HG03280 (cell line): Measurements from ENCODE around the gene TMEM63A.
"Not testable (repeated sequence)": the region's sequence is repeated elsewhere in the genome, so short reads cannot be mapped to it uniquely, and the experiment has no call there.

Source experiments
- ATAC-seq: cut with Tn5 transposase; IDR thresholded peaks from one replicate; pipeline ENCODE4 v1.9.1; 2021; ENCODE audit warnings: mild to moderate bottlenecking, moderate library complexity; ENCODE audit not compliant: unreplicated experiment

The TMEM63A gene

DNA sequence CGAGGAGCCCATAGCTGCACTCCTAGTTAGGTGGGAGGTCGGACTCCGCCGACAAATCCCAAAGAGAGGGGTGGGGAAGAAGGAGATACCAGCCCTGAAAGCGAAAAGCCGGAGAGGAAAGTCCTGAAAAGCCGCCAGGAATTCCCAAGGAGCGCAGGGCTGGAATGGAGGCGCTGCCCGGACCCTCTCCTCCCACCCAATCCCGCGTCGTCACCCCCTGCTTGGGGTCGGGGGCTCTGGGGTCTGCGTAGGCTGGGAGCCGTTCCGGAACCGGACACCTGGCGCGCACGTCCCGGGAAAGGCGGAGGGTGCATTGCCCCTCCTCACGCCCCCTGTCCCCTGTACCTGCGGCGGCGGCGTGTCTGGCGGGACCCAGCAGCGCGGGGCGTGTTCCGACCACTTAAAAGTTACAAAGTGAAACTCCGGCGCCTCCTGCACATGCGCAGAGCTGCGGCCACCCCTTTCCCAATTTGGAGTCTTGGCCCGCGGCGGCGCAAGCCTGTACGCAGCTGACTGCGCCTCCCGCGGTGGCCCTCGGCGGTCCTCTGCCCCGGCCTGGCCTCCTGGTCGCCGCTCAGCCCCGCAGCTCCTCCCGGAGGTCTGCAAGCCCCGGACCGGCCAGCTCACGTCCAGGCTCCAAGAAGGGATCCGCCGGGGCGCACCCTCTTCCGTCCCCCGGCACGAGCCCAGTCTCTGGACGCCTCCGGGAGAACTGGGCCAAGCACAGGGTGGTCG lies at the start of gene TMEM63A:
TSS of gene TMEM63A (minus strand) at position 422 of the 735 bp plus-strand sequence. CDS start 4,800 bp downstream, outside the sequence.
- ATAC-seq, result peak; percentile 71

DNA sequence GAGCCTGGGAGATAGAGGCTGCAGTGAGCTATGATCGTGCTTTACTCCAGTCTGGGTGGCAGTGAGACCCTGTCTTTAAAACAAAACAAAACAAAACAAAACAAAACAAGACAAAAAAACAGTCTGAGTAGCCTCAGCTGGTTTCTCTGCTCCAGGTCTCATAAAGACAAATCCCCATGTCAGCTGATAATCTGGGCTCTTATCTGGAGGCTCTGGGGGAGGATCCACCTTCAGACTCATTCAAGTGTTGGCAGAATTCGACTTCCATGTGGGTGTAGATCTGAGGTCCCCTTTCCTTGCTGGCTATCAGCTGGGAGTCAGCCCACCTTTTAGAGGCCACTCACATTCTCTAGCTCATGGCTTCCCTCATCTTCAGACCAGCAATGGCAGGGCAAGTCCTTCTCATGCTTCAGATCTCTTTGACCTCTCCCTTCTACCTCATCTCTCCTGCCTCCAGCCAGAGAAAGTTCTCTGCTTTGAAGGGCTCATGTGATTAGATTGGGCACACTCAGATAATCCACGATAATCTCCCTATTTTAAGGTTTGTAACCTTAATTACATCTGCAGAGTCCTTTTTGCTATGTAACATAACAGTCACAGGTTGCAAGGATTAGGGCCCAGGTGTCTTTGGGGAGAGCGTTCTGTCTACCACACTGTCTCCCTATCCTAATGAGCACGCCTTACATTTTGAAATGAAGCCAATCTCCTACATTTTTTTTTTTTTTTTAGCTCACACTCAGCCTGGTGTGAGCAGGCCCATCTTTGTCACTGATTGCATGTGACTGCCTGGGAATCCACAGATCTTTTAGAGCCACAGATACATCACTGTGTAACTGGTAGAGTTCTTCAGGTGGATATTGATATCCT lies 49.3 kb upstream of the TMEM63A start:
- ATAC-seq, result no peak

DNA sequence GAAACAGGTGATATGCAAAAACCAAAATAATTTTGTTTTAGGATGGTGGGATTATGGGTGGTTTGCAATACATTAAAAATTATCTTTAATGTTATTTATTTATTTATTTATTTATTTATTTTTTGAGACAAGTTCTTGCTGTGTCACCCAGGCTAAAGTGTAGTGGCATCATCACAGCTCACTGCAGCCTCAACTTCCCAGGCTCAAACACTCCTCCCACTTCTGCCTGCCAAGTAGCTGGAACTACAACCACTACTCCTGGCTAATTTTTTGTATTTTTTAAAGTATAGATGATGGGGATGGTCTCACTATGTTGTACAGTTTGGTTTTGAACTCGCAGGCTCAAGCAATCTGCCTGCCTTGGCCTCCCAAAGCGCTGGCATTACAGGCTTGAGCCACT lies 48.4 kb upstream of the TMEM63A start:
- ATAC-seq, result no peak

DNA sequence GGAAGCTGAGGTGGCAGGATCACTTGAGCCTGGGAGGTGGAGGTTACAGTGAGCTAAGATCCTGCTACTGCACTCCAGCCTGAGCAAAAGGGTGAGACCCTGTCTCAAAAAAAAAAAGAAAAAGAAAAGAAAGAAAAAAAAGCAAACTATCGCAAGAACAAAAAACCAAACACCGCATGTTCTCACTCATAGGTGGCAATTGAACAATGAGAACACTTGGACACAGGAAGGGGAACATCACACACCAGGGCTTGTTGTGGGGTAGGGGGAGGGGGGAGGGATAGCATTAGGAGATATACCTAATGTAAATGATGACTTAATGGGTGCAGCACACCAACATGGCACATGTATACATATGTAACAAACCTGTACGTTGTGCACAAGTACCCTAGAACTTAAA lies 47.3 kb upstream of the TMEM63A start:
- ATAC-seq, result not testable (repeated sequence)

DNA sequence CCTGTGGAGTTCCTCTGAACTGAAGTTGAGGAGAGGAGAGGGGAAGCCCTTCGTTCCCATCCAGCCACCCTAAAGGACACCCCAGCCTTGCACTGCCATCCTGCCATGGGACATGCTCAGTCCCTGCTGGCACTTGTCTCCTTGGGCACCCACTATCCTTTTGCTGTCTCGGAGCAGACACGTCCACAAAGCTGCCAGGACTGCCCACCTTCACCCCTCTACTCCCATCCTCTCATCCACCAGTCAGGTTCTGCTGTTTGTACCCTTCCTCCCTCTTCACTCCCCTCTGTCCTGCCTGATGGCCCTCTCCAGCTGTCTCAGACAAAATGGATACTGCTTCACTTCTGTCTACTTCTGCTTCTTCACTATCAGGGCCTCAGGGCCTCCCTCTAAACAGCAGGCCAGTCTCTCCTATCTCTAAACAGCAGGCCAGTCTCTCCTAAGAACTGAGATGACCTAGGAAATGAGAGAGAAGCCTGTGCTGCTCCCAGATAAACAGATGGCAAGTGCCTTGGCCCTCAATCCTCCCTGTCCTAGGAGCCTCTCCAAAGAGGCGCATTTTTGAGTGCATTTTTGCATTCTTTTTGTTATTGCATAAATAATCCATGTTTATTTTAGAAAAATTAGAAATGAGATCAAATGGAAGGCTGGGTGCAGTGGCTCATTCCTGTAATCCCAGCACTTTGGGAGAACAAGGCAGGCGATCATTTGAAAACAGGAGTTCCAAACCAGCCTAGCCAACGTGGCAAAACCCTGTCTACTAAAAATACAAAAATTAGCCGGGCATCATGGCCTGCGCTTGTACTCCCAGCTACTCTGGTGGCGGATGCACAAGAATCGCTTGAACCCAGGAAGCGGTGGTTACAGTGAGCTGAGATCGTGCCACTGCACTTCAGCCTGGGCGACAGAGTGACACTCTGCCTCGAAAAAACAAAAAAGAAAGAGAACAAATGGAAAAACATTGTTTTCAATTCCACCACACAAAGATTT lies 46.3 kb upstream of the TMEM63A start:
- no peak for ATAC-seq

- no peak for ATAC-seq
Observed at GRCh38 chr1:225926551-225927113, 44.5 kb upstream of the TMEM63A start.

GRCh38 chr1:225923692-225924555 lies 41.7 kb upstream of the TMEM63A start, which contains the start of gene PYCR2:
Gene PYCR2 (minus strand): TSS chr1:225924250. CDS start chr1:225924110, 140 bp downstream.
- ATAC-seq, result peak; percentile 99

DNA sequence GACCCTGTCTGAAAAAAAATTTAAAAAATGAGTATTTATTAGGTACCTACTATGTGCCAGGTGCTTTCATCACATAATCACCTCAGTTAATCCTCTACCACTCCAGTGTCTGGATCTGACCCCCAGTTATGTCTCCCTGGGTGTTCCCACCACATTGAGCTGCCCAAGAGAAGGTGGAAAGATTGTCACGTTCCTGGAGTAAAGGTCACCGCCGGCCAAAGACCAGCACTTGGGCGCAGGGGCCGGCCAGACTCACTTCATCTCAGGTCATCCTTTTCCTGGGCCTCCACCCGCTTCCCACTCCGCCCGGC lies 41.2 kb upstream of the TMEM63A start:
- ATAC-seq, result no peak

DNA sequence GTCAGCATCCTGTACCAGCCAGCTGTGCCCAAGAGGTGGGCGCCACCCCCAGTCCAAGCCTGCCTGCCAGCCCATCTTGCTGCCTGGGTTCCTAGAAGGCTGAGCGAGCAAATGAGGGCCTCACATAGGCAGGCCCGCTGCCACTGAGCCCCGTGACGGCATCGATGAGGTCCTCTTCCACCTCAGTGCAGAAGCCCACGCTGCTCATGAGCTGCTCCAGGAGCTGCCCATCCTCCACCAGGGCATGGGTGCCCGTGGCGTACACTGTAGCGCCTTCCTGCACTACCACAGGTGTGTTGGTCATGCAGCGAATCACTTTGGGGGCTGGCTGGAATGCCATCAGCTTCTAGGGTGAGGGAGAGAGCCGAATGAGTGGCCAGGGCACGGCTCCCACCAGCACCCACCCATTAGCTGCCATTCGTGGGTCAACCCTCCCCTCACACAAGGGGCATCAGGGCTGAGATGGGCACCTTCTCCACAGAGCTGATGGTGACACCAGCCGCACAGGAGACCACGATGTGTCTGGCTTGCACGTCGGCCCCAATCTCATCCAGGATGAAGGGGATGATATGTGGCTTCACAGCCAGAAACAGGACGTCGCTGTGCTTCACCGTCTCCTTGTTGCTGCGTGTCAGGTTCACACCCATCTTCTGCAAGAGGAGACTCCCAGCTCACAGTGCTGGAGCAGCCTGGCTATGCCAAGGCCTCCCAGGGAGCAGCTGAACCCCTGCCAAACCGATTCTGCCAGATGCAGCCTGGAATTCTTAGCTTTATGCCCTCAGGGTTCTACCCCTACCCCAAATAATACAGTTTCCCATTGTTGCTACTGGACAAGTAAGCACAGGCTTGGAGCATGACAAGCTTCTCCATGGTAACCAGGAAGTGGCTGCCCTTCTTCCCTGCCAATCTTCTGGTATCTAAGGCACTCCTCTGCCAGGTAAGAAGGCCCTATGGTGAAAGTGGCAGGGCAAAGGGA lies 39.8 kb upstream of the TMEM63A start:
- no peak for ATAC-seq

GRCh38 chr1:225919906-225920305 lies 37.7 kb upstream of the TMEM63A start:
- no peak for ATAC-seq

DNA sequence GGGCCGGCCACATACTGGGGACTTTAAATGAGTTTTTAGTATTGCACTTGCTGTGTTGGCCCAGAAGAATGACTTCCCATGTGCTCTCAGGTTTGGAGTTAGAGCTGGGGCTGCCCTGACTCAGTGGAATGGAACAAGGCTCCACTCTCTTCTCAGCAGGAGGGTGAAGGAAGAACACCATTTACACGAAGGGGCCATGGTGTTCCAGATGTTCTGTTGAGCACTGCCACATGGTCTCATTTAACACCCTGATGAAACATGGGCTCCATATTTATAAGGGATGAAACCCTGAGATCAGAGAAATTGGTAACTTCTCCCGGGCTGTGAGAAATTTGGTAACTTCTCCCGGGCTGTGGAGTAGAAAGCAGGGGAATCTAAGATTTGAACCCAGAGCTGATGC lies 36.1 kb upstream of the TMEM63A start:
- no peak for ATAC-seq

- no peak for ATAC-seq
Observed at GRCh38 chr1:225917536-225917935, 35.4 kb upstream of the TMEM63A start.

DNA sequence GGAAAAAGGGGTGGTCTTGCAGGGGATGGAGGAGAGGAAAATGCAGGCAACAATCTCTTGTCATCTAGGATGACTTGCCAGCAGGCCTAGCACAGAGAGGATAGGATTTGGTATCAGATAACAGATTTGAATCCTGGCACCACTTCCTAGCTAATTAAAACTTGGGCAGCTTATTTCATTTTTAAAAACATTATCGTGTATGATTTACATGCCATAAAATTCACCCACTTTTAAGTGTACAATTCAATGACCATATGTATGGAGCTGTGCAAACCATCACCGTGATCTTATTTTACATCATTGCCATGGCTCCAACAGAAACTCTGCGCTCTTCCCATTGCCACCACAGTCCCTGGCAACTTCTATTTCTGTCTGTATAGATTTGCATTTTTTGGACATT lies 34.9 kb upstream of the TMEM63A start:
- no peak for ATAC-seq

DNA sequence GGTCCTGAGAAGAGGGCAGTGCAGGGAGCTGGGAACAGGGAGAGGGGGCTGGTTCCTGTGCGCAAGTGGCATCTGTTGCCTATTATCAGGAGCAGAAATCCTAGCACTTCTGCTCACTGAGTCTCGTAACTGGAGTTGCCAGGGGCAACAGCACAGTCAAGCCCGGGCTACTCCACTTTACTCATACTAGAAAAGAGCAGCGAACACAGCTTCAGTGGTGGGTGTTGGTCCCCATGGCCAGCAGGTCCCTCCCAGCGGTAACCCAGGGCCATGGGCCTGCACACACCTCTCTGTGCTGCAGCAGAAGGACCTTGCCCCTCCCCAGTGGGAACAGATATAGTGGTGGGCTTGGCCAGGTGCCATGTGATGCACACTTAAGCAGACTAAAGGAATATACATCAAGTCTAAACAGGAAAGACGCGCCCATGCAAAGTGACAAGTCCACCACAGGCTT lies 33.4 kb upstream of the TMEM63A start:
- ATAC-seq, result no peak

GRCh38 chr1:225914947-225915346 lies 32.8 kb upstream of the TMEM63A start:
- no peak for ATAC-seq

DNA sequence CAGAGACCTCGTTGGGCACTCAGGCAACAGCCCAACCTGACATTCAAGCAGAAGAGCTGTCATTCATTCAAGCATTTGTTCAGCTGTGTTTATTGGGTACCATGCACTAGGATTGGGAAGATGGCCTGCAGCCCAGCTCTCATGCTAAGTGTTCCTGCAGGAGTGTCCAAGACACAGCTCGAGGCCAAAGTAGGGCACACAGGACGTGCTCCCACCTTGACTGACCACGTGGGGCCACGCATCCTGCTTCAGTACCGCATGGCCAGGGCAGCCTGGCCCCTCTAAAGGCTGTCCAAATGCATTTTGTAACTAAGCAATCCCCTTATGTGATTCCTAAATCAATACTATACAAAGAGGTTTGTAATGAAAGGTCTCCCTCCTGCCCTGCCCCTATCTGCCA lies 32.2 kb upstream of the TMEM63A start:
- no peak for ATAC-seq

GRCh38 chr1:225911191-225912130 lies 29.3 kb upstream of the TMEM63A start:
- peak; percentile 72 for ATAC-seq
